Measurements from ENCODE around the gene NEK8. TPM values are rescaled to one million over a fixed set of nuclear protein-coding genes. Genes with fewer than 3 reads are reported as not detected.
A peak's percentile ranks its signal among the peaks of the same experiment; 100 is the strongest.

Gene NEK8
- total and polyA plus RNA-seq, 8 donors, result 2.5 to 9.7 (median 4.4) TPM

GRCh38 chr17:28751600-28752366 is 23.2 kb downstream of the NEK8 start:
- intact Hi-C loops (cut with DNase I), result no loop called here
- peaks cover 0 to 23% (median 12%) of the 10 kb centered on the region in 3 donors for H3K36me3 ChIP-seq

GRCh38 chr17:28755486-28755885 is 26.9 kb downstream of the NEK8 start:
- TF ChIP-seq CTCF (IDR thresholded peaks at IDR 0.05), result no peak
- intact Hi-C loops (cut with DNase I), result loop anchor here in 1 of 3 donors (5.0 kb wide), 1 partner anchor 33 kb away; no protein-coding TSS in a partner anchor
- DNase-seq (peak in 1 of 6 donors; percentile 22), ATAC-seq (no peak), FAIRE-seq (no peak)
- Histone ChIP-seq H3K4me3 (no peak overlapping the region), H3K27ac (no peak overlapping the region), H3K9me3 (no peaks in the 10 kb centered on the region), H3K27me3 (no peaks in the 10 kb centered on the region), H3K4me1 (peaks cover 0 to 4% (median 0%) of the 10 kb centered on the region in 3 donors), H3K36me3 (peaks cover 0 to 21% (median 6%) of the 10 kb centered on the region in 3 donors)
- 85 to 91% methylated on average over 7 of the region's 7 CpGs for WGBS, 2 donors

More at GRCh38 chr17:28751600-28752366, 23.2 kb downstream of the NEK8 start:
- H3K27ac ChIP-seq, result no peak overlapping the region
- no peak for ATAC-seq
- 93 to 94% methylated on average over 10 of the region's 10 CpGs for WGBS, 2 donors
- DNase-seq, result peak in 1 of 6 donors; percentile 12
- TF ChIP-seq CTCF (IDR thresholded peaks at IDR 0.05), result no peak
- peaks cover 30 to 36% (median 33%) of the 10 kb centered on the region in 3 donors for H3K4me1 ChIP-seq
- H3K4me3 ChIP-seq, result no peak overlapping the region
- no peaks in the 10 kb centered on the region for H3K9me3 ChIP-seq
- FAIRE-seq, result no peak
- no peaks in the 10 kb centered on the region for H3K27me3 ChIP-seq

GRCh38 chr17:28756049-28756804 is 27.6 kb downstream of the NEK8 start:
- H3K9me3 ChIP-seq, result no peaks in the 10 kb centered on the region
- H3K36me3 ChIP-seq, result peaks cover 0 to 21% (median 6%) of the 10 kb centered on the region in 3 donors
- FAIRE-seq (no peak), DNase-seq (no peak), ATAC-seq (no peak)
- H3K27me3 ChIP-seq, result no peaks in the 10 kb centered on the region
- WGBS, 2 donors, result 66 to 70% methylated on average over 5 of the region's 5 CpGs
- no peak overlapping the region for H3K4me3 ChIP-seq
- no peak for TF ChIP-seq CTCF (IDR thresholded peaks at IDR 0.05)
- no peaks in the 10 kb centered on the region for H3K4me1 ChIP-seq
- intact Hi-C loops (cut with DNase I), result loop anchor here in 1 of 3 donors (5.0 kb wide), 1 partner anchor 34 kb away; no protein-coding TSS in a partner anchor
- no peak overlapping the region for H3K27ac ChIP-seq

- no peaks in the 10 kb centered on the region for H3K27me3 ChIP-seq
- no peaks in the 10 kb centered on the region for H3K4me1 ChIP-seq
- H3K4me3 ChIP-seq, result no peak overlapping the region
- H3K36me3 ChIP-seq, result peaks cover 0 to 17% (median 6%) of the 10 kb centered on the region in 3 donors
- intact Hi-C loops (cut with DNase I), result loop anchor here in 1 of 3 donors (5.0 kb wide), 1 partner anchor 36 kb away; no protein-coding TSS in a partner anchor
- TF ChIP-seq CTCF (IDR thresholded peaks at IDR 0.05), result no peak
- 94 to 95% methylated on average over 31 to 32 of the region's 32 CpGs for WGBS, 2 donors
- FAIRE-seq (no peak), ATAC-seq (no peak), DNase-seq (peak in 1 of 6 donors; percentile 75)
- no peaks in the 10 kb centered on the region for H3K9me3 ChIP-seq
- no peak overlapping the region for H3K27ac ChIP-seq
Observed at GRCh38 chr17:28758411-28759121, 30.0 kb downstream of the NEK8 start.
